DND-41 (cell line): ENCODE measurements around the gene ADAMTSL2.

ENCODE experiments used
- EZH2 ChIP-seq: IDR thresholded peaks from 3 replicates; pipeline ENCODE4 v1.6.1; 2012; ENCODE audit warnings: borderline replicate concordance, low read depth, mild to moderate bottlenecking, moderate library complexity, low read length, inconsistent platforms; ENCODE audit not compliant: severe bottlenecking
- TF ChIP-seq, protein P1 (sequence below): IDR thresholded peaks from 2 replicates; pipeline ENCODE4 v1.5.1; 2012; ENCODE audit warnings: borderline replicate concordance, low read length, moderate library complexity, mild to moderate bottlenecking; ENCODE audit not compliant: poor library complexity, severe bottlenecking; ENCODE audit errors: extremely low read depth

DNA sequence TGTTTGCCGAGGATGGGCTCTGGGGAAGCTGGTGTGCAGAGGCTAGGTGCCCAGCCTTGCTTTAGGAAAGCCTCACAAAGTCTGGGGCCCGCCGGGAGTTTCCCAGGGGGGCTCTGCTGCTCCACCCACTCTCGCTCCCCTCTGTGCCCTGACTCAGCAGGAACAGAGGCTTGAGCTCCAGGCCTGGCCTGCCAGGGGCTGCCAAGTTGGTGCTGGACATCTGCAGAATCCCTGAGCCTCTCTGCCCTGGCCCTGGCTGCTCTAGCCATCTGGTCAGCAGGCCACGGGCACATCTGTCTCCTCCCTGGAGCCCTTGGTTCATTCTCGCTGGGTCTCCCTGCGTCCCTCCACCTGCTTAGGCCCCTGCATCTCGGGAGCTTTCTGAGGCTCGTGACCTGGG, 647 bp upstream of the ADAMTSL2 start:
- TF ChIP-seq, protein P1, sequence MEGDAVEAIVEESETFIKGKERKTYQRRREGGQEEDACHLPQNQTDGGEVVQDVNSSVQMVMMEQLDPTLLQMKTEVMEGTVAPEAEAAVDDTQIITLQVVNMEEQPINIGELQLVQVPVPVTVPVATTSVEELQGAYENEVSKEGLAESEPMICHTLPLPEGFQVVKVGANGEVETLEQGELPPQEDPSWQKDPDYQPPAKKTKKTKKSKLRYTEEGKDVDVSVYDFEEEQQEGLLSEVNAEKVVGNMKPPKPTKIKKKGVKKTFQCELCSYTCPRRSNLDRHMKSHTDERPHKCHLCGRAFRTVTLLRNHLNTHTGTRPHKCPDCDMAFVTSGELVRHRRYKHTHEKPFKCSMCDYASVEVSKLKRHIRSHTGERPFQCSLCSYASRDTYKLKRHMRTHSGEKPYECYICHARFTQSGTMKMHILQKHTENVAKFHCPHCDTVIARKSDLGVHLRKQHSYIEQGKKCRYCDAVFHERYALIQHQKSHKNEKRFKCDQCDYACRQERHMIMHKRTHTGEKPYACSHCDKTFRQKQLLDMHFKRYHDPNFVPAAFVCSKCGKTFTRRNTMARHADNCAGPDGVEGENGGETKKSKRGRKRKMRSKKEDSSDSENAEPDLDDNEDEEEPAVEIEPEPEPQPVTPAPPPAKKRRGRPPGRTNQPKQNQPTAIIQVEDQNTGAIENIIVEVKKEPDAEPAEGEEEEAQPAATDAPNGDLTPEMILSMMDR, result no peak
- TF ChIP-seq EZH2, result no peak
